ENCODE data around the gene FCHSD2. TPM values are rescaled to one million over a fixed set of nuclear protein-coding genes. Genes with fewer than 3 reads are reported as not detected.
"Not testable (repeated sequence)": the region's sequence is repeated elsewhere in the genome, so short reads cannot be mapped to it uniquely, and the experiment has no call there.

The FCHSD2 gene
- total and polyA plus RNA-seq, 2 of the 8 experiments (the other 6 are each of a cell fraction or from before 2014, with no cell fraction given): 4.1 to 7.8 TPM

- H3K4me2 ChIP-seq (ENCODE audit: insufficient read depth in 1 of 2, low read depth in 2 of 2, low read length in 2 of 2); H2BK20ac ChIP-seq (ENCODE audit: low read length); H4K8ac ChIP-seq (ENCODE audit: extremely low read depth, insufficient read depth, low read length); H2BK15ac ChIP-seq (ENCODE audit: low read length); H3K36me3 ChIP-seq (ENCODE audit: control insufficient read depth in 2 of 4, insufficient read depth in 4 of 4, low read length in 3 of 4); H2BK5ac ChIP-seq (ENCODE audit: low read depth, low read length); H2AK5ac ChIP-seq (ENCODE audit: low read depth, low read length); H3K79me1 ChIP-seq (ENCODE audit: low read depth, low read length); H3K18ac ChIP-seq (ENCODE audit: extremely low read depth, low read length); H4K5ac ChIP-seq (ENCODE audit: insufficient read length, low read depth, low read length); H4K20me1 ChIP-seq (replicated peaks in 1 of 2; ENCODE audit: control insufficient read depth in 1 of 2, insufficient read depth in 2 of 2, low read length in 2 of 2); H3K23me2 ChIP-seq (ENCODE audit: low read depth, low read length); H3K27me3 ChIP-seq (replicated peaks in 1 of 4; ENCODE audit: control insufficient read depth in 3 of 4, extremely low read depth in 1 of 4, insufficient read depth in 3 of 4, low read length in 3 of 4); H3K9ac ChIP-seq (replicated peaks in 1 of 4; ENCODE audit: extremely low read depth in 1 of 4, low read depth in 3 of 4, low read length in 3 of 4); H3K14ac ChIP-seq (ENCODE audit: insufficient read length); H3K56ac ChIP-seq (replicated peaks; ENCODE audit: insufficient read length, low read depth, low read length); H4K91ac ChIP-seq (replicated peaks; ENCODE audit: insufficient read length, low read length); H3K23ac ChIP-seq (ENCODE audit: insufficient read length); H3K4ac ChIP-seq (replicated peaks; ENCODE audit: insufficient read length, low read depth, low read length); H3K4me3 ChIP-seq (ENCODE audit: extremely low read depth in 1 of 4, insufficient read depth in 2 of 4, low read depth in 3 of 4, low read length in 4 of 4); H3K4me1 ChIP-seq (replicated peaks in 1 of 4; ENCODE audit: control insufficient read depth in 3 of 4, insufficient read depth in 4 of 4, low read length in 3 of 4); H3K27ac ChIP-seq (ENCODE audit: low read depth, low read length); H2AFZ ChIP-seq (ENCODE audit: low read length); H2BK12ac ChIP-seq (ENCODE audit: low read depth, low read length); H2BK120ac ChIP-seq (replicated peaks; ENCODE audit: low read depth, low read length); DNase-seq (ENCODE audit: low read depth in 1 of 2, low spot score in 2 of 2); POLR2A ChIA-PET (ENCODE audit: partially characterized antibody); FAIRE-seq; CTCF ChIA-PET (ENCODE audit: partially characterized antibody); H3K79me2 ChIP-seq (ENCODE audit: control insufficient read depth in 1 of 2, insufficient read depth in 2 of 2, low read length in 2 of 2): not testable (repeated sequence)
- peaks cover 19 to 22% of the 10 kb centered on the region in 2 experiments for H3K9me3 ChIP-seq (ENCODE audit: insufficient read depth in 2 of 2, low read depth in 1 of 2, low read length in 1 of 2)
- WGBS, 2 experiments (ENCODE audit: extremely low coverage in 1 of 2, insufficient coverage in 1 of 2, insufficient read length in 1 of 2, insufficient replicate concordance in 2 of 2, low coverage in 1 of 2, low lambda C conversion rate in 2 of 2, missing lambda C conversion rate in 1 of 2): 85% methylated on average over 22 of the region's 42 CpGs; no CpG with 5 or more reads in 1 of the 2 experiments
Measured at GRCh38 chr11:72909558-72910388, 232.3 kb downstream of the FCHSD2 start.
